DMS 273 treated with DMSO at 0.1 percent for 48 hours (cell line): ENCODE results near the gene GRIA4.

Source experiments
- DNase-seq: peaks from one replicate; lab custom pipeline; 2025; lab: John Stamatoyannopoulos, UW

GRIA4 gene

DNA sequence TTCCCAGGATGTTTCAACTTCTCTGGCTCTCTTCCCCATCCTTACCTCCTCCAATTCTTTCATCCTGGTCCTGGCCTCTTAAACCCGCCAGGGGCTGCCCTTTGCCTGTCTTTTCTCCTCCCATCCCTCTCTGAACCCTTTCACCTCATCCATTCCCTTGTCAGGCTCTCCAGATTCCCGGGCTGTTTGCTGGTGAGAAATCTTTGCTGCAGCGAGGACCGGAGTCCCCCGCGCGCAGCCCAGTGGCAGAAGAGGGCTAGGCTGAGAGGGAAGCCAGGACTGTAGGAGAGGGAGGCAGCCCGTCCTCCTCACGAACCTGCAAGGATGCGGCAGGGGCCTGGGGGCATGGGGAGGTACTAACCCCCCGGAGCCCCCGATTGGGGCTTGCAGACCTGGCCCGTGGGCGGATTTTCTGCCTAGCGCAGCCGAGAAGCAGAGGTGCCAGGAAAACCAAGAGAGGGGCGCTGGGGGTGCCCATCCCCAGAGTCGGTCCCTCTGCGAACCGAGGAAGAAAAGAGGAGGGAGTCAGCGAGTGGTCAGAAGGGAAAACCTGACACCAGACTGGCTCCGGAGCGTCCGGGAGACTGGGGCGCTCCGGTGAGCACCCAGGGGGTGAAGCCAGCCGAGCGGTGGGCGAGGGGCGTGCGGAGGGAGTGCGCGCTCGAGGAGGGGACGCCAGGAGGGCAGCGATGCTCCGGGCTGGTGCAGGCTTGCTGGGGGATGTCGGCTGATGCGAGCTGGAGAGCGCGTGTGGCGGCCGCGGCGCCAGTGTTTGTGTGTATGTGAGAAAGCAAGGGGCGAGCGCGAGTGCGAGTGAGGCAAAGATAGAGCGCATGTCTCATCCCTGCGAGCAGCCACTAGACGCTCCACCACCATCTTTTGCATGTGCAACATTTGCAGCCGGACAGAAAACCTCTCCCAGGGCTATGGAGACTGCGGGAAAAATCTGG is at the start of gene GRIA4:
GRIA4 (plus strand) TSS at position 242 of the 950 bp plus-strand sequence. CDS start 925 bp downstream, outside the sequence.
- no peak for DNase-seq

DNA sequence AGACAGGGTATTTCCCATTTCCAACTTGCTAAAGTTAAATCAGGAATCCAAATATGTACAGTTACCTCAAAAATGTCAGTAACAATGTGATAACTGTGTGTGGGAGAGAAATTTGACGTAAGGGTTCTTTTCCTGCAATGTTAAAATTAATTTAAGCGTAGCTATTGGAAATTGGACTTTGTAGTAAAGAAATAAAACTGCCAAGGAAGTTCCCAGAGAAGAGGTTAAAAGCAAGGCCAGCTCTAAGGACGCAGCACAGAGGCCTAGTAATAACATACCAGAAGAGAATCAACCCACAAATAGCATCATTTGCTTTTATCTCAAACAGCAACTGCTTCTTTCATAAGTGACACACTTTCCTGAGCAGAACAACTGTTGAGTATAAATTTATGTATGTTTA is 36.8 kb upstream of the GRIA4 start:
- DNase-seq = no peak

DNA sequence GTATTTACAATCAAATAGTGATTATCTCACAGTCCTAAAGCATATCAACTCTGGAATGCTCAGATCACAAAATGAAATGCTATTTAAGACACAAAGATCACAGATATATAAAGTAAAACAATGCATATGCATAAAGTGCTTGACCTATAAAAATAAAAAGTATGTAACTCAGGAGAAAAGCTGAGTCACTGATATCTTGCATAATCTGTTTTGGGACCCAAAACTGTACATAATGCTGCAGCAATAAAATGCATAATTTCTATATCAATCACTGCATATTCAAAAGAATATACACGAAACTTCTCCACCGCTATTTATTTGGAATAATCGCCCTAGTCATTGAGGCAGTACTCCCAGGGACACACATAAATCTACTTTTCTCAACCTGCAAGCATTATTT is 34.9 kb upstream of the GRIA4 start:
- DNase-seq = no peak

DNA sequence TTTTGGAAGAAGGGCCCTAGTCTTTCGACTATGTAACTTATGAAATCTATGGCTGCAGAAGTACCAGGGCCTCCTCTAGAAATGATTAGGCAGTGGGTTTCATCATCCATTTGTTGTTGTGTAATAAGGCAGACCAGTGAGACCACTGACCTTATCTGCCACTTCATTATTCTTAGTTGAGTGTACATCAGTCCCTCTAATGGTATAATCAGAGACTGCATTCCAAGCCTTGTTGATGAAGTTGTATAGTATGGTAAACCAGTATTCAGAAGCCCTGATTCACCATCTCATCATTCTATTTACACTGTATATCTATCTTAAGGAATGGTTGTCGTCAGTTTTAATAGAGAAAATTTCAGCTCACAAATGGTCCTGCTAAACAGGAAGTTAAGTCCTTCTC is 32.2 kb upstream of the GRIA4 start:
- DNase-seq = no peak

DNA sequence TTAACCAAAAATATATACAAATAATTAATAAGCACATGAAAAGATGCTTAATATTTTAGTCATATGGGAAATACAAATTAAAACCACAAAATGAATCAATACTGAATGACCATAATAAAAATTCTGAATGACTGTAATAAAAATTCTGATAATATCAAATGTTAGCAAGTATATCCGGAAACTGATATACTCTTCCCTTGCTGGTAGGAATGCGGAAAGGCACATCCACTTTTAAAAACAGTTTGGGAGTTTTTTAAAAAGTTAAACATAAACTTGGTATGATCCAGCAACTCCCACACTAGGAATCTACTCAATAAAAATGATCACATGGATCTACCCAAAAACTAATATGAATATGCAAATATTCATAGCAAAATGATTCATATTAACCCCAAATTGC is 30.8 kb upstream of the GRIA4 start:
- DNase-seq = no peak

DNA sequence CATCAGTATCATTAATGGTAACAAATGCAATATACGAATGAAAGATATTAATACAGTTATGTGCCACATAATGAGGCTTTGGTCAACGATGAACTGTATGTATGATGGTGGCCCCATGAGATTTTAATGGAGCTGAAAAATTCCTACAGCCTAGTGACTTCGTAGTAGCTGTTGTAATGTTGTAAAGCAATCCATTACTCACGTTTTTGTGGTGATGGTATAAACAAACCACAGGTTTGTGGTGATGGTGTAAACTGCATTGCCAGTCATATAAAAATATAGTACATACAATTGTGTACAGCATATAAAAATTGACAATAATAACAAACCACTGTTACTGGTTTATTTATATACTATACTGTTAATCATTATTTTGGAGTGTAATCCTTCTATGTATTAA is 27.4 kb upstream of the GRIA4 start:
- DNase-seq = no peak

DNA sequence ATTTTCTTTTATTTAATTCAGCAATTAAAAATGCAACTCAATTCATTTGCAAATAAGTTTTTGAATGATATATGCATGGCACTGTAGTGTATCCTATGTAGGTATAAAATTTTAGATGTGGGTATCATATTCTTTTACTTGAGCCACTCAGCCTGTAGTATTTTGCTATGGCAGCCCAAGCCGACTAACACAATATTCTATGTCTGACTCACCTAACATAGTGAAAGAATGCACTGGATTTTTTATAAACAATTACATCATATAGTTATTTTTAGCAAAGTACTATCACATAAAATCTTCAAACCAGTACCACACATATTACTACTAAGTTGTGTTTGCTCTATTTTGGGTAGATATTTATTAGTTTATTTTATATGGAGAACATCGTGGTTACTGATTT is 21.9 kb upstream of the GRIA4 start:
- DNase-seq = no peak

DNA sequence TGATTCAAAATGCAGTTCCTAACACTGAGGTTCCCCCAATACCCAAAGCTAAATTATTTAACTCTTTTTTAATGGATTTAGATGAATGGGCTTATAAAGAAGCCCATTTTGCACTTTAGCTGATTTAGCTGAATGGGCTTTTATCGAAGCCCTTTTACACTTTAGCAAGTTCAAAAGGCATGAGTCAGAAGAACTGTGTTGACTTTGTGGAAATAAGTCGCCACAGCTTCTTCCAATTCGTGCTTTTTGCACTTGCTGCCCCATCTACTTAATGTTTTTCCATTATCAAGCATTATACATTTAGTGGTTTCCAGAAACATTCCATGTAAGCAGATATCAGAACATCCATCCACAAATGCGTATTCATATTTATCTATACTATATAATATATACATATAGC is 20.5 kb upstream of the GRIA4 start:
- DNase-seq = no peak

DNA sequence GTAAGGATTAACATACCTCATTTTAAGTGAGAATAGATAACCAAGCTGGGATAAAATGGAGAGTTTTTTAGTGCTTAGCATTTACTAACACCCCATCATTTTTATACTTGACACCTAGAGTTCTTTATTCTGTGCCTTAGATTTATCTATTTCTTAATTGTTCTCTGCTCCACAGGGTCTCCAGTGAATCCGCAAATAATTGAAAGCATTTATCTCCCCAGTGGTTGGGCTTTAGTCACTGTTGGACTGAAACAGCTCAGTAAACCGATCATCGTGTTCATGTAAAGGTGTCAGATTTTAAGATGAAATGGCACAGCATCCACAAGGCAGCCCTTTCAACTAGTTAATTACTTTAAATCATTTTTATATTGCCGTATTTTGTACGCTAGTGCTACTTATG is 17.8 kb upstream of the GRIA4 start:
- DNase-seq = no peak

DNA sequence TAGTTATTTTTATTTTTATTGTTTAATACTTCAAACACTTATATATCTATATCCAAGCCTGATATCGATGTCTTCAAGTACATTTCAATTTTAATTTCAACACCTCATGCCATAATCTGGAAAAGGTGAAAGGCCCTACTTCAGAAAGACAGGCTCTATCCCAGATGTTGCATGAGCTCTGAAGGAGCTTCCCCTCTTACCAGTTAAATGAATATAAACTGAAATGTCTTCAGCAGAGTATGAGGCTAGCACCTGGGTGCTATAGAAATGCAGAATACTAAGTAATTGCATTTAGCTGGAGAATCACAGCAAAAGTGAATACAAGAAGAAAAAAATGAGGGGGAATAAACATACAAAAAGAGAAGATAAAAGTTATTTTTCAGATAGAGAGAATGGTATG is 11.5 kb upstream of the GRIA4 start:
- no peak for DNase-seq

DNA sequence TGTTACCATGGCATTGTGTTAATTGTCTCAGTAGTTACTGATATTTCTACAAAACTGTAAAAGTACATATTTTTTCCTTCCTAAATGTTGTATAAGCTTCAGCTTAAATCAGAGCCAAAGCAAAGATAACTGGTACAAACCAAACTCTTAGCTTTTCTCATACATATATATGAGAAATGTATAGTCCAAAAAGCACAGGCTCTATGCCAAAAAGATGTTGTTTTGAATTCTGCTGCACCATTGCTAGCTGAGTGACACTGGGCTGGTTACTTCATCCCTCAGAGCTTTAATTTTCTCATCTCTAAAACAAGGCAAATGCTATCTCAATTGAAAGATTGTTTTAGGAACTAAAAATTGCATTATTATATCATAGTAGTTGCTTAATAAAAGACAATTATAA is 6.7 kb upstream of the GRIA4 start:
- no peak for DNase-seq

DNA sequence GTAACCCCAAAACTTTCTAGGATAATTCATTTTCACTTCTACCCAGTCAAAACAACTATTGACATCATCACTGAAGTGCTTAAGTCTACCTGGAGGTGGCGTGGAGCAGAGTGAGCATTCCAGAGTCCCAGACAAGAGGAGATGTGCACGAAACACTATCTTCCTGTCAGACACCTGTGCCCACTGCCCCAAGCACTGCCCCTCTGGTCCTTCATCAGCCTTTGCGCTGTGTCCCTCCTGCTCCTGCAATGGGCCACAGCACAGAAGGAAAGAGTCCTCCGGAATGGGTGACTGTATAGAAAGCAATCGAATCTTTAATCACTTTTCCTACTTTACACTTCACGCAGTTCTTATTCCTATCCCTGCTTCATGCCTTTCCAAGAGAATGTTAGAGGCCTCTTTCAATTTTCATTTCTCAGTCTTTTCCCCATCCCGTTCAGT is 512 bp upstream of the GRIA4 start:
- no peak for DNase-seq

DNA sequence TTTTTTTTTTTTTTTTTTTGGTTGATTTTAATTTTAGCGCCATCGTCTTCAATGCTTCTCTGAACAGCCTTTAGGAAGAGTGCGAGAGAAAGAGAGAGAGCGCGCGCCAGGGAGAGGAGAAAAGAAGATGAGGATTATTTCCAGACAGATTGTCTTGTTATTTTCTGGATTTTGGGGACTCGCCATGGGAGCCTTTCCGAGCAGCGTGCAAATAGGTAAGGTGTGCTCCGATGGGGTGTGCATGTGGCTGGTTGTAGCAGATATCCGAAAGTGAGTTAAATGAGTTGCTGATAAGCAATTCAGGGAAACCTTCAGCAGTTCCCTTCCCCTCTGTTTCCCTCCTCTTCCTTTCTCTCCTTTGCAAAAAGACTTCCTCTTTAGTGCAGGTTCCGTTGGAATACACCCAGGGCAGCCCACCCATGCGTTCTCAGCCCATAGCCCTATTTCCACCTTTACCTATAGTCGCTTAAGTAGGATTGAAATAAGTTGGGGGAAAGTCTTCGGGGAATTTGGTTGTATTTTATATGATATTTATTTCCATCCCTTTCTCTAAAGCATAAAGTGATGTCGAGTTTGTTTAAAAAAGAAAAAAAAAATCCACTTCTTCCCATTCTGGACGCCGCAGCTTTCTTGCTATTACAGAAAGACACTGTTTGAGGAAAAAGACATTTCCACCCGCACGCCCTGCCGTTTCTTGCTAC is 1.1 kb downstream of the GRIA4 start:
- DNase-seq = no peak

DNA sequence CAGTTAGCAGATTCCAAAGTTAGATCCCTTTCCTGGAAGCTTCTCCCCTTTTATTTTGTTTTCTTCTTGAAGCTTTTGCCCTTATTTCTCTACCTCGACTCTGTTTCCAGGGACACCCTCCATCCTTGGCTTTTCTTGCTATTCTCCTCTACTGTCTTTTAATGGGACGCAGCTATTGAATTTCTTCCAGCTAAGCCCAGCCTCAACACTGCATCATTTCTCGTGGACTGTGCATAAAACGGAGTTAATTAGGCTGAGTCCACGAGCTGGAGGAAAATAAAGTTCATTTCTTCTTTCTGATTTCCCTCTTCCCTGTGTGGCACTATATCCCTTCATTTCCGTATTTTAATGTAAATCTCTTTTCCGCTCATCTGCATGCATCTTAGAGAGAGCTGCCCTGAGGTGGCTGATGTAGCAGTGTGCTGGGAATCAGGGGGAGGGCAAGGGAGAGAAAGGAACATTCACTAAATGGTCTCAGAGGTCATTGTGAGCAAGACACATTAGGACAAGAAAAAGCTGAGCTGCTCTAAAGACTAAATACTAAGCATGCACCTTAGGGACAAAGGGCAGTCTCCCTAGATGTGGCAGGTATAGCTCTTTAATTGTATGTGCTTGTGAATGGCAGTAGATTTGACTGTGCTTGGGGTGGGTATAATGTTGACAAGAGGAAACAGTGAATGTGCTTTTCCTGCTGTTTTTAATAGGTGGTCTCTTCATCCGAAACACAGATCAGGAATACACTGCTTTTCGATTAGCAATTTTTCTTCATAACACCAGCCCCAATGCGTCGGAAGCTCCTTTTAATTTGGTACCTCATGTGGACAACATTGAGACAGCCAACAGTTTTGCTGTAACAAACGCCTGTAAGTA is 1.9 kb downstream of the GRIA4 start:
- no peak for DNase-seq

DNA sequence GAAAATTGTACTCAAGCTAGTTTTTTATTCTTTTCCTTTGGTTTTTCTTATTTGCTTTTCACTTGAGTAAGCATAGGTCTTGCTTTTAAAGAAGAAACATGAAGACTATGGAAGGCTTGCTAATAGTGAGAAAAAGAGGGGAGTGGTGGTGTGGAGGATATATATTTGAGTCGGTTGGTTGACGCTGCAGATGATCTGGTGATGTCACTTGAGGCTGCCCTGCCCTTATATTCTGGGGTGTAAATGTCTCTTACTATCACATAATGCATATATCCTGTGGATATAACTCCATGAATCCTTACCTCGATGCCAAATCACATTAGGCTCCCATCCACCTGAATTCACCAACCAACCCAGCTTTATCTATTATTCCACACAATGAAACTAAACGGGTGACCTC is 2.9 kb downstream of the GRIA4 start:
- no peak for DNase-seq

DNA sequence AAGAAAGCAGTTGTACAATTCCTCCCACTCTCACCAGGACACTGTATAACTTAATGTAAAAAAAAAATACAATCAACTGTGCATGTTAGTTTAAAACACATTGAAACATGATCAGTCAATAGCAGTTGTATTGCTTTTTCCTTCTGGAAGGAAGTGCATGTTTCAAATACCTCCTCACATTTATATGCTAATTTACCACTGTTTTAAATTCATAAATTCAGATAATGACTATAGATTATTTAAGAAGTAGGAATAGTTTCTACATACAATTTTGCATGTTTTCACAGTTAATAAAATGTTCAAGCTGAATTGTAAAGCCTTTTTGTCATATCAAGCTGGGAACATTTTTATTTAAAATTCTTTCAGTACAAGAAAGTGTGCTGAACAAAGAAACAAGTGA is 3.3 kb downstream of the GRIA4 start:
- DNase-seq = no peak

DNA sequence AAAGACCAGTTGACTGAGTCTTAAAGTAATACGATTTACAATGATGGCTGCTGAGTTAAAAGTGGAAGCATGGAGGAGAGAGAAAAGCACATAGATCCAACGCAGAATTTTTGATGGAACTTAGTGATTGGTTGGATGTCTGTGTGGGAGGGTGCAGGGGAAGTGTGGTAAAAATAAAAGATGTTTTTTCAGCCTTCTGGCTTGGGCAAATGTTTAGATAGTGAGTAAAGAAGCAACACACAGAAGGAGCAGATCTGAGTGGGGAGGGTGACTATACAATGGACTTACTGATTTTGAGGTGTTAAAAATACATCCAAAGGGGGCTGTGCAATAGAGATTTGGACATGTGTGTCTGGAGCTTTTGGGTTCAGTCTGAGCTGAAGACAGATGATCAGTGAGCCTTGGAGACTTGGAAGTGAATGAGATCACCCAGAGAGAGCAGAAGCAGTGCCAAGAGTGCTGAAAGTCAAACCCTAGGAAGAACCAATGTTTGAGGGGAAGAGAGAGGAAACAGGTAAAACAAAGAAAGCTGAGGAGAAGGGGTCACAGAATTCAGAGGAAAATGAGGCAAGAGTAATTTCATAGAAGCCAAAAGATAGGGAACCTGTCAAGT is 8.6 kb downstream of the GRIA4 start:
- DNase-seq = no peak

DNA sequence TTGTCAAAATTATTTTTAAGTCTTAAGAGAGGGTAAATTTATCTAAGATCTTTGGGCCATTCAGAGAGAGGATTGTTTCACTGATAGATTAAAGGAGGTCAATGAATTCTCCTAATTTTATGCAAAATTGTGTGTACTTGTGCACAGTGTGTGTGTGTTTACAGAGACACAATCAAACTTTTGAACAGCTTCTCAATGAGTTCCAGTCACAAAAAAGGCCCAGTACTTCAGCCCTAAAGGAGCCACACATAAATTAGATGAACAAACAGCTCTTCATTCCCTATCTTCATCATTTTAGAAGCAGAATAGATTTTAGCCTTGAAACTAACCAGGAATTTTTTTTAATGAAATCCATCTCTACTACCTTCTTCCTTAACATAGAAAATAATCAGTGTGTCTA is 9.7 kb downstream of the GRIA4 start:
- no peak for DNase-seq

DNA sequence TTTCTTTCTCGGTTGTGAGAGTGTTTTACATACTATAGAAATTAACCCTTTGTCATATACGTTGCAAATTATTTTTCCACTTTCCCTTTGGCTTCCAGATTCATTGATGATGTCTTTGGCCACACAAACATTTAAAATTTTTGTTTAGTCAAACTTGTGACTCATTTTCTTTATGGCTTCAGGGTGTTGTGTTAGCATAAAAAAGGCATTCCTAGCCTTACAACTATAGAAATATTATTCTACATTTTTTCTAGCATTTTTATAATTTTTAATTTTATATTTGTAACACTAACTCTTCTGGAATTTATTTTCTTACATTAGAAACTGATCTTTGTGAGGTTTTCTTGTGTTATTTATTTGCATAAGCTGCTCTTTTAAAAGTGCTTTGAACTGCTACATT is 12.1 kb downstream of the GRIA4 start:
- DNase-seq = no peak

DNA sequence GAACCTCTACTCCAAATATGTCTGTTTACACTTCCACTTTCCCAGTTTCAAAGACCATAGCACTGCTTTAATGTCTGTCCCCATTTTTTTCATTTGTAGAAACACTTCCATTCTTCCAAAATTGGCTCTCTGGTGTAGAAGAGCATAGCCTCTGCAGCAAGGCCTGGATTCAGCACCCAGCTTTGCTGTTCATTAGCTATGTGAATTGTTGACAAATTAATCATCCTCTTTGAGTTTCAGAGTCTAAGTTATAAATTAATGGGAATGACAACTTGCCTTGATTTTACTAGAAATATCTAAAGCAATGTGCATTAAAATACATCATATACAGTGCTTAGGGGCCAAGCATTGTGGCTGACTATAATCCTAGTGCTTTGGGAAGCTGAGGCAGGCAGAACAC is 22.4 kb downstream of the GRIA4 start:
- no peak for DNase-seq

DNA sequence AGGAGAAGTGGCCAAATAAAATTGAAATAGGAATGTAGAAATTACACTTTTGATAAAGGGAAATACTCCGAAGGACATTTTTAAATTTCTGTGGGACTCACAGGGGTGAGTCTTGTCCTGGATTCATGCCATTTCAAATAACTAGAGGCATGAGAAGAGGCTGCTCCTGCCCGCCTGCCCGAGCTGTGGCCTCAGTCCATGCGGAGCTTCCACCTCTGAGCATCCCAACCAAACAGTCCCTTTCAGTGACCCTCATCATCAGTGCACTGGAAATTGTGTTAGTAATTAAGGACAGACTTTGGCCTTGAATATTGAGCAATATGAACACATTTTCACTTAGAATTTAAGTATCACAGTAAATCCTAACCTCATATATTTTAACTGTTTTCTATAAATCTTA is 25.6 kb downstream of the GRIA4 start:
- no peak for DNase-seq

DNA sequence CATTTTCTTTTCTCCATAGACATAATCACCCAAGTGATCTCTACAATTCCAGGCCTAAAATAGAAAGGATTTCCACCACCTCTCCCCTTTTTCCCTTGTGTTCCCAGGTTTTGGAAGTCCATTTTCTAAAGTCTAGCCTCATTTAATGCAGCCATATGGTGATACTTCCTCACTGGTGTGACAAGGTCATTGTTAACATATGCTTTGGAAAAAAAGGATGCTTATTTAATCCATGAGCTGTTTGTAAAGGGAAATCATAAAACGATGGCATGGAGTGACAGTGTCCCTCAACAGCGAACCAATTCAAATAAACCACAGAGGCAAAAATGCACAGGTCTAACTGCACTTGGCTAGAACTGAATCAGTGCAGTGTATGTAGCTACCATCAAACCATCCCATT is 26.6 kb downstream of the GRIA4 start:
- no peak for DNase-seq
